Fibroblast of lung (primary cell): Measurements from ENCODE around the gene ZNF544. TPM values are rescaled to one million over a fixed set of nuclear protein-coding genes. Genes with fewer than 3 reads are reported as not detected.

Experiments
- DNase-seq, 2 donors: peaks; one replicate each; pipeline versions ENCODE4 v3.0.0 to v3.0.0-alpha.2; 2010; ENCODE audit warnings: low read depth in 2 of 2
- H2AFZ ChIP-seq: 2 replicates; pipeline ENCODE4 v1.5.1; 2012; ENCODE audit warnings: low read length, control low read depth, inconsistent platforms
- H3K27ac ChIP-seq: 2 replicates; pipeline ENCODE4 v1.5.1; 2011; ENCODE audit warnings: low read length, control low read depth; ENCODE audit not compliant: insufficient read depth
- H3K27me3 ChIP-seq: 2 replicates; pipeline ENCODE4 v1.5.1; 2011; ENCODE audit warnings: mild to moderate bottlenecking, low read length; ENCODE audit not compliant: control insufficient read depth, insufficient read depth
- H3K36me3 ChIP-seq: 2 replicates; pipeline ENCODE4 v1.5.1; 2011; ENCODE audit warnings: low read length; ENCODE audit not compliant: control insufficient read depth, insufficient read depth
- H3K4me1 ChIP-seq: 2 replicates; pipeline ENCODE4 v1.5.1; 2011; ENCODE audit warnings: low read length; ENCODE audit not compliant: control insufficient read depth, insufficient read depth; ENCODE audit errors: extremely low read depth
- H3K4me2 ChIP-seq: 2 replicates; pipeline ENCODE4 v1.5.1; 2011; ENCODE audit warnings: low read length, control low read depth; ENCODE audit not compliant: insufficient read depth; ENCODE audit errors: extremely low read depth
- H3K4me3 ChIP-seq, 4 experiments: fragments of 200-600 bp in 1 of 4; sonication (generic) in 1 of 4; replicated peaks in 1 of 4; 2 replicates each; pipeline ENCODE4 v1.5.1; 2011 to 2016; ENCODE audit warnings: low read length in 4 of 4, low read depth in 3 of 4, mild to moderate bottlenecking in 3 of 4, control low read depth in 2 of 4, inconsistent platforms in 1 of 4, mixed read lengths in 1 of 4; ENCODE audit not compliant: insufficient read depth in 1 of 4; ENCODE audit errors: control extremely low read depth in 1 of 4
- H3K79me2 ChIP-seq: 2 replicates; pipeline ENCODE4 v1.5.1; 2012; ENCODE audit warnings: mild to moderate bottlenecking, low read length, inconsistent platforms; ENCODE audit not compliant: control insufficient read depth, insufficient read depth
- H3K9ac ChIP-seq: 2 replicates; pipeline ENCODE4 v1.5.1; 2011; ENCODE audit warnings: mild to moderate bottlenecking, low read length, control low read depth; ENCODE audit not compliant: insufficient read depth
- H3K9me3 ChIP-seq: 2 replicates; pipeline ENCODE4 v1.5.1; 2012; ENCODE audit warnings: low read depth, low read length; ENCODE audit not compliant: control insufficient read depth, insufficient read depth
- H4K20me1 ChIP-seq: 2 replicates; pipeline ENCODE4 v1.5.1; 2011; ENCODE audit warnings: low read length; ENCODE audit not compliant: control insufficient read depth, insufficient read depth; ENCODE audit errors: extremely low read depth
- CTCF ChIP-seq, 2 donors: IDR thresholded peaks in 1 of 2; conservative IDR thresholded peaks in 1 of 2; 1 replicate in 1 of 2; 2 replicates in 1 of 2; pipeline ENCODE4 v1.5.1; 2011 to 2012; ENCODE audit warnings: low read length in 2 of 2, control low read depth in 1 of 2, inconsistent platforms in 1 of 2, low read depth in 1 of 2, mild to moderate bottlenecking in 1 of 2
- EZH2 ChIP-seq: IDR thresholded peaks from 2 replicates; pipeline ENCODE4 v1.5.1; 2012; ENCODE audit warnings: low read length, control low read depth, mild to moderate bottlenecking; ENCODE audit errors: missing control alignments
- polyA plus RNA-seq, 2 donors: library from polyadenylated mRNA; depleted of rRNA in 1 of 2; stranded (reverse) in 1 of 2; unstranded in 1 of 2; fragments of >200 nt; gene quantifications; 2 replicates each; pipeline ENCODE4 v1.2.1, GENCODE V29; 2011 to 2012; ENCODE audit warnings: missing spikeins in 1 of 2
- total RNA-seq: library from RNA; depleted of rRNA; stranded (reverse); fragments of >200 nt; gene quantifications from 2 replicates; pipeline ENCODE4 v1.2.1, GENCODE V29; 2014

Gene ZNF544
- total and polyA plus RNA-seq, 2 donors (not counting 1 experiment from before 2014, with no cell fraction given), result 17.6 to 40.8 TPM

- Histone ChIP-seq H3K27ac (peak within 1 kb of the TSS; percentile 96), H3K4me3 (peak within 1 kb of the TSS; percentile 79 to 92 (median 86)), H3K4me1 (no peaks in the 10 kb centered on the region), H4K20me1 (no peaks in the 10 kb centered on the region), H2AFZ (peak within 1 kb of the TSS; percentile 83), H3K4me2 (peak within 1 kb of the TSS; percentile 64), H3K9me3 (peaks cover 19% of the 10 kb centered on the region), H3K9ac (peak within 1 kb of the TSS; percentile 90), H3K36me3 (peaks cover 6% of the 10 kb centered on the region), H3K79me2 (peaks cover 12% of the 10 kb centered on the region), H3K27me3 (no peaks in the 10 kb centered on the region)
- DNase-seq, result peak; percentile 89 to 96
- TF ChIP-seq EZH2 (no peak), CTCF (conservative IDR thresholded peaks at IDR 0.05 in 1 of 2, IDR thresholded peaks at IDR 0.05 in 1 of 2; ENCODE audit: low read depth in 1 of 2, low read length in 2 of 2) (no peak)
Measured at GRCh38 chr19:58182989-58183816, 45.5 kb upstream of the ZNF544 start, which contains the start of gene ZNF274. Gene ZNF274, plus strand, starts transcription at chr19:58183061. Its CDS starts 905 bp downstream, at chr19:58183966.

GRCh38 chr19:58183817-58184215, 44.9 kb upstream of the ZNF544 start:
- Histone ChIP-seq H3K36me3 (peaks cover 6% of the 10 kb centered on the region), H3K4me3 (peak overlapping the region; percentile 79 to 92 (median 86)), H3K79me2 (peaks cover 12% of the 10 kb centered on the region), H4K20me1 (no peaks in the 10 kb centered on the region), H3K4me2 (peak overlapping the region; percentile 64), H2AFZ (peak overlapping the region; percentile 70), H3K9ac (peak overlapping the region; percentile 90), H3K9me3 (peaks cover 19% of the 10 kb centered on the region), H3K4me1 (no peaks in the 10 kb centered on the region), H3K27me3 (no peaks in the 10 kb centered on the region), H3K27ac (peak overlapping the region; percentile 96)
- TF ChIP-seq CTCF (conservative IDR thresholded peaks at IDR 0.05 in 1 of 2, IDR thresholded peaks at IDR 0.05 in 1 of 2; ENCODE audit: low read depth in 1 of 2, low read length in 2 of 2), result no peak
- no peak for DNase-seq

GRCh38 chr19:58196901-58197616, 31.7 kb upstream of the ZNF544 start:
- Histone ChIP-seq H3K36me3 (peaks cover 12% of the 10 kb centered on the region), H3K4me3 (no peak overlapping the region), H4K20me1 (no peaks in the 10 kb centered on the region), H3K4me1 (no peaks in the 10 kb centered on the region), H2AFZ (no peak overlapping the region), H3K27ac (no peak overlapping the region), H3K9ac (no peak overlapping the region), H3K79me2 (no peaks in the 10 kb centered on the region), H3K27me3 (no peaks in the 10 kb centered on the region), H3K9me3 (peaks cover 12% of the 10 kb centered on the region), H3K4me2 (no peak overlapping the region)
- TF ChIP-seq CTCF (conservative IDR thresholded peaks at IDR 0.05 in 1 of 2, IDR thresholded peaks at IDR 0.05 in 1 of 2; ENCODE audit: low read depth in 1 of 2, low read length in 2 of 2) (no peak), EZH2 (no peak)
- DNase-seq, result peak; percentile 36 to 48
